ENCODE data around the gene UBAP2L. TPM values are rescaled to one million over a fixed set of nuclear protein-coding genes. Genes with fewer than 3 reads are reported as not detected.

Gene UBAP2L
- total and polyA plus RNA-seq, 10 of the 15 experiments (the other 5 are each of a cell fraction or from before 2014, with no cell fraction given): 49.9 to 198 (median 152) TPM

DNA sequence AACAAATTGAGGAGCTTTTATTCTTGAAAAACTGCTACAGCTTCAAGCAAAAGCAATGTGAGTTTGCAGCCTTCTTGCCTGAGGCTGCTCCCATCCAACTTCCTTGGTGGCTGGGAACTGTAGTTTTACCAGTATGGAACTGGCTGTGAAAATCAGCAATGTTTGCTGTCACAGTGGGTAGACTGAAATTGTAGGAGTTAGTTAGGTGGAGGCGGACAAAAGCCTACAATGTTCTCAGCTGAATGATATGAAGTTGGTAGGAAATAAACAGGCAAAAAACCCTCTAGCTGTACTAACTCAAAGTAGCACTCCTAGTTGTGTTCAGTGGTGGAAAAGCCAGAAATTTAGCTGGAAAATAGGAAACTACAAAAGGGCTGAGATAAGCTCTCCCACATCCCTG, 70.2 kb downstream of the UBAP2L start:
- DNase-seq (ENCODE audit: low read depth, low spot score) (no peak), FAIRE-seq (no peak), ATAC-seq (no peak)
- RAD21 ChIA-PET (ENCODE audit: unreplicated experiment): interaction anchor here (0.6 kb wide), 1 partner anchor 196 kb away, joined by 3 read pairs; no protein-coding TSS in a partner anchor
- H2AFZ ChIP-seq (ENCODE audit: control insufficient read depth, low read depth, low read length): no peak overlapping the region
- CTCF ChIA-PET: interaction anchor here (0.9 to 1.4 kb wide), 3 partner anchors 19 to 44 kb away, joined by 3 to 4 read pairs (median 3); partner anchors contain the start of gene HAX1
- SMC1A ChIA-PET (ENCODE audit: uncharacterized antibody, unreplicated experiment): no interaction called here
- H3K4me1 ChIP-seq (ENCODE audit: control insufficient read depth, insufficient read depth, low read length): no peaks in the 10 kb centered on the region
- H3K27me3 ChIP-seq (replicated peaks in 1 of 2; ENCODE audit: control insufficient read depth in 2 of 2, insufficient read depth in 2 of 2, low read length in 1 of 2): no peaks in the 10 kb centered on the region
- no peak overlapping the region for H3K4me3 ChIP-seq
- POLR2A ChIA-PET: interaction anchor here (1.0 kb wide), 1 partner anchor 35 kb away, joined by 7 read pairs; no protein-coding TSS in a partner anchor
- intact Hi-C loops (cut with micrococcal nuclease; ENCODE audit: unreplicated experiment): no loop called here
- H3K79me2 ChIP-seq (ENCODE audit: control insufficient read depth, insufficient read depth, low read length): no peaks in the 10 kb centered on the region
- WGBS (ENCODE audit: insufficient coverage, insufficient replicate concordance, low lambda C conversion rate, missing lambda C conversion rate): 0% methylated on average over 1 of the region's 1 CpG
- H3K9me3 ChIP-seq (replicated peaks; ENCODE audit: control insufficient read depth, insufficient read depth, low read length): peaks cover 3% of the 10 kb centered on the region; the same call in 2 of the 3 replicates
- H3K4me2 ChIP-seq (ENCODE audit: control insufficient read depth, insufficient read depth): no peak overlapping the region
- H3K27ac ChIP-seq (ENCODE audit: control insufficient read depth, insufficient read depth): no peak overlapping the region
- H4K20me1 ChIP-seq (ENCODE audit: control insufficient read depth, insufficient read depth): no peaks in the 10 kb centered on the region
- in situ Hi-C loops (cut with MboI): no loop called here
- TF ChIP-seq ZNF24 (IDR thresholded peaks at IDR 0.05): no peak
- TF ChIP-seq, protein P1, sequence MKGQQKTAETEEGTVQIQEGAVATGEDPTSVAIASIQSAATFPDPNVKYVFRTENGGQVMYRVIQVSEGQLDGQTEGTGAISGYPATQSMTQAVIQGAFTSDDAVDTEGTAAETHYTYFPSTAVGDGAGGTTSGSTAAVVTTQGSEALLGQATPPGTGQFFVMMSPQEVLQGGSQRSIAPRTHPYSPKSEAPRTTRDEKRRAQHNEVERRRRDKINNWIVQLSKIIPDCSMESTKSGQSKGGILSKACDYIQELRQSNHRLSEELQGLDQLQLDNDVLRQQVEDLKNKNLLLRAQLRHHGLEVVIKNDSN (IDR thresholded peaks at IDR 0.05; ENCODE audit: borderline replicate concordance, extremely low read length, insufficient read depth, low read depth, low read length): no peak
- TF ChIP-seq ZSCAN29 (IDR thresholded peaks at IDR 0.05): no peak
- TF ChIP-seq SREBF1 (IDR thresholded peaks at IDR 0.05; ENCODE audit: low read length): no peak
- no peak for TF ChIP-seq EP300 (IDR thresholded peaks at IDR 0.05; ENCODE audit: borderline replicate concordance in 1 of 2, control insufficient read depth in 1 of 2, low read depth in 2 of 2, low read length in 2 of 2)
- TF ChIP-seq NRF1 (conservative IDR thresholded peaks at IDR 0.05; ENCODE audit: low read depth, low read length): no peak
- TF ChIP-seq SP1 (IDR thresholded peaks at IDR 0.05; ENCODE audit: low read depth, low read length): no peak
- TF ChIP-seq MEF2B (IDR thresholded peaks at IDR 0.05; ENCODE audit: partially characterized antibody, poor library complexity, severe bottlenecking): no peak
- TF ChIP-seq, protein P2, sequence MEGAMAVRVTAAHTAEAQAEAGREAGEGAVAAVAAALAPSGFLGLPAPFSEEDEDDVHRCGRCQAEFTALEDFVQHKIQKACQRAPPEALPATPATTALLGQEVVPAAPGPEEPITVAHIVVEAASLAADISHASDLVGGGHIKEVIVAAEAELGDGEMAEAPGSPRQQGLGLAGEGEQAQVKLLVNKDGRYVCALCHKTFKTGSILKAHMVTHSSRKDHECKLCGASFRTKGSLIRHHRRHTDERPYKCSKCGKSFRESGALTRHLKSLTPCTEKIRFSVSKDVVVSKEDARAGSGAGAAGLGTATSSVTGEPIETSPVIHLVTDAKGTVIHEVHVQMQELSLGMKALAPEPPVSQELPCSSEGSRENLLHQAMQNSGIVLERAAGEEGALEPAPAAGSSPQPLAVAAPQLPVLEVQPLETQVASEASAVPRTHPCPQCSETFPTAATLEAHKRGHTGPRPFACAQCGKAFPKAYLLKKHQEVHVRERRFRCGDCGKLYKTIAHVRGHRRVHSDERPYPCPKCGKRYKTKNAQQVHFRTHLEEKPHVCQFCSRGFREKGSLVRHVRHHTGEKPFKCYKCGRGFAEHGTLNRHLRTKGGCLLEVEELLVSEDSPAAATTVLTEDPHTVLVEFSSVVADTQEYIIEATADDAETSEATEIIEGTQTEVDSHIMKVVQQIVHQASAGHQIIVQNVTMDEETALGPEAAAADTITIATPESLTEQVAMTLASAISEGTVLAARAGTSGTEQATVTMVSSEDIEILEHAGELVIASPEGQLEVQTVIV (IDR thresholded peaks at IDR 0.05; ENCODE audit: borderline replicate concordance, partially characterized antibody): no peak
- TF ChIP-seq IRF4 (IDR thresholded peaks at IDR 0.05; ENCODE audit: low read depth, low read length): no peak
- TF ChIP-seq RELA (IDR thresholded peaks at IDR 0.05; ENCODE audit: borderline replicate concordance, partially characterized antibody): no peak
- TF ChIP-seq RUNX3 (IDR thresholded peaks at IDR 0.05; ENCODE audit: low read length): no peak
- no peak for TF ChIP-seq NFYB (IDR thresholded peaks at IDR 0.05; ENCODE audit: insufficient read depth, low read depth, low read length)
- no peak for TF ChIP-seq RB1 (IDR thresholded peaks at IDR 0.05; ENCODE audit: borderline replicate concordance)
- TF ChIP-seq CBFB (IDR thresholded peaks at IDR 0.05; ENCODE audit: low read depth): no peak
- TF ChIP-seq, protein P3, sequence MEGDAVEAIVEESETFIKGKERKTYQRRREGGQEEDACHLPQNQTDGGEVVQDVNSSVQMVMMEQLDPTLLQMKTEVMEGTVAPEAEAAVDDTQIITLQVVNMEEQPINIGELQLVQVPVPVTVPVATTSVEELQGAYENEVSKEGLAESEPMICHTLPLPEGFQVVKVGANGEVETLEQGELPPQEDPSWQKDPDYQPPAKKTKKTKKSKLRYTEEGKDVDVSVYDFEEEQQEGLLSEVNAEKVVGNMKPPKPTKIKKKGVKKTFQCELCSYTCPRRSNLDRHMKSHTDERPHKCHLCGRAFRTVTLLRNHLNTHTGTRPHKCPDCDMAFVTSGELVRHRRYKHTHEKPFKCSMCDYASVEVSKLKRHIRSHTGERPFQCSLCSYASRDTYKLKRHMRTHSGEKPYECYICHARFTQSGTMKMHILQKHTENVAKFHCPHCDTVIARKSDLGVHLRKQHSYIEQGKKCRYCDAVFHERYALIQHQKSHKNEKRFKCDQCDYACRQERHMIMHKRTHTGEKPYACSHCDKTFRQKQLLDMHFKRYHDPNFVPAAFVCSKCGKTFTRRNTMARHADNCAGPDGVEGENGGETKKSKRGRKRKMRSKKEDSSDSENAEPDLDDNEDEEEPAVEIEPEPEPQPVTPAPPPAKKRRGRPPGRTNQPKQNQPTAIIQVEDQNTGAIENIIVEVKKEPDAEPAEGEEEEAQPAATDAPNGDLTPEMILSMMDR (IDR thresholded peaks at IDR 0.05 in 2 of 3, conservative IDR thresholded peaks at IDR 0.05 in 1 of 3; ENCODE audit: control insufficient read depth in 2 of 3, extremely low read depth in 1 of 3, insufficient read depth in 1 of 3, low read depth in 3 of 3, low read length in 3 of 3): no peak
- TF ChIP-seq NFYA (IDR thresholded peaks at IDR 0.05; ENCODE audit: borderline replicate concordance, low read depth, low read length): no peak
- H3K36me3 ChIP-seq (ENCODE audit: control insufficient read depth in 2 of 2, insufficient read depth in 2 of 2, low read length in 1 of 2): no peaks in the 10 kb centered on the region
- no TSS peak for BruUV-seq (replicated peaks)
- H3K9ac ChIP-seq (ENCODE audit: control insufficient read depth, insufficient read depth, low read length): no peak overlapping the region
